GM12878 (cell line): ENCODE data around the gene NINJ1. TPM values are rescaled to one million over a fixed set of nuclear protein-coding genes. Genes with fewer than 3 reads are reported as not detected.

ENCODE experiments used
- BACH1 ChIP-seq: fragments of 450-650 bp; IDR thresholded peaks from 2 replicates; pipeline ENCODE4 v1.6.1; 2017; ENCODE audit warnings: mild to moderate bottlenecking, borderline replicate concordance
- CBFB ChIP-seq: IDR thresholded peaks from 2 replicates; pipeline ENCODE4 v1.6.1; 2016; ENCODE audit warnings: antibody characterized with exemption, low read depth
- CREM ChIP-seq: IDR thresholded peaks from 2 replicates; pipeline ENCODE4 v1.6.1; 2014; ENCODE audit warnings: antibody characterized with exemption, low read depth
- DPF2 ChIP-seq: fragments of 450-650 bp; IDR thresholded peaks from 2 replicates; pipeline ENCODE4 v1.6.1; 2017; ENCODE audit warnings: mild to moderate bottlenecking
- FOS ChIP-seq: IDR thresholded peaks from 3 replicates; pipeline ENCODE4 v1.6.1; 2011; ENCODE audit warnings: borderline replicate concordance; ENCODE audit not compliant: insufficient read length; ENCODE audit errors: extremely low read depth
- HDAC2 ChIP-seq: fragments of 200-600 bp; sonication (generic); IDR thresholded peaks from 2 replicates; pipeline ENCODE4 v1.6.1; 2017
- KLF5 ChIP-seq: fragments of 450-650 bp; IDR thresholded peaks from 2 replicates; pipeline ENCODE4 v1.6.1; 2014; ENCODE audit warnings: mild to moderate bottlenecking; ENCODE audit not compliant: partially characterized antibody
- LARP7 ChIP-seq: fragments of 450-650 bp; IDR thresholded peaks from 2 replicates; pipeline ENCODE4 v1.6.1; 2017; ENCODE audit warnings: mild to moderate bottlenecking
- MXI1 ChIP-seq: fragments of 150-350 bp; IDR thresholded peaks from 2 replicates; pipeline ENCODE4 v1.6.1; 2011; ENCODE audit warnings: low read depth, mild to moderate bottlenecking, inconsistent platforms, low read length, improper control_type of control experiment
- NRF1 ChIP-seq: conservative IDR thresholded peaks from 2 replicates; pipeline ENCODE4 v1.6.1; 2011; ENCODE audit warnings: mild to moderate bottlenecking, low read depth, low read length, improper control_type of control experiment
- POLR2AphosphoS5 ChIP-seq: IDR thresholded peaks from 2 replicates; pipeline ENCODE4 v1.6.1; 2011; ENCODE audit warnings: mild to moderate bottlenecking, low read length, inconsistent platforms
- RFX5 ChIP-seq: IDR thresholded peaks from 2 replicates; pipeline ENCODE4 v1.6.1; 2011; ENCODE audit warnings: low read depth, low read length, improper control_type of control experiment
- SUZ12 ChIP-seq: fragments of 200-600 bp; sonication (generic); IDR thresholded peaks from one replicate; pipeline ENCODE4 v1.6.1; 2018; ENCODE audit warnings: antibody characterized with exemption, mild to moderate bottlenecking; ENCODE audit not compliant: unreplicated experiment
- TBL1XR1 ChIP-seq: IDR thresholded peaks from 2 replicates; pipeline ENCODE4 v1.6.1; 2012; ENCODE audit warnings: low read depth, low read length, improper control_type of control experiment
- TCF12 ChIP-seq: IDR thresholded peaks from 2 replicates; pipeline ENCODE4 v1.6.1; 2011; ENCODE audit warnings: low read depth, mild to moderate bottlenecking, low read length
- polyA plus RNA-seq, 11 experiments: library from polyadenylated mRNA; depleted of rRNA in 4 of 11; unstranded in 6 of 11; stranded (reverse) in 5 of 11; fragments of >200 nt; fragmentation: Nextera tagmentation in 4 of 11; fragmentation: Illumina TruSeq in 1 of 11; extraction: Ambion mirVana in 4 of 11; extraction: Trizol in 1 of 11; gene quantifications; 1 replicate in 1 of 11; 2 replicates in 10 of 11; pipeline versions ENCODE4 v1.2.1 to v1.2.3, GENCODE V29; 2011 to 2016; ENCODE audit warnings: inconsistent platforms in 2 of 11, missing spikeins in 2 of 11, low read depth in 1 of 11
- total RNA-seq, 4 experiments: library from RNA; depleted of rRNA in 3 of 4; stranded (reverse); fragments of >200 nt in 3 of 4; fragmentation: Illumina TruSeq in 1 of 4; extraction: Trizol in 1 of 4; gene quantifications; 2 replicates each; pipeline versions ENCODE4 v1.2.1 to v1.2.3, GENCODE V29; 2013 to 2021
- TF ChIP-seq, protein P1 (sequence below): IDR thresholded peaks from 2 replicates; pipeline ENCODE4 v1.6.1; 2012; ENCODE audit warnings: low read depth, low read length, improper control_type of control experiment
- TF ChIP-seq, protein P2 (sequence below): fragments of 450-650 bp; IDR thresholded peaks from 2 replicates; pipeline ENCODE4 v1.6.1; 2016; ENCODE audit warnings: mild to moderate bottlenecking

The NINJ1 gene
- total and polyA plus RNA-seq, 10 of the 15 experiments (the other 5 are each of a cell fraction or from before 2014, with no cell fraction given): 0.64 to 33.5 (median 17.1) TPM

DNA sequence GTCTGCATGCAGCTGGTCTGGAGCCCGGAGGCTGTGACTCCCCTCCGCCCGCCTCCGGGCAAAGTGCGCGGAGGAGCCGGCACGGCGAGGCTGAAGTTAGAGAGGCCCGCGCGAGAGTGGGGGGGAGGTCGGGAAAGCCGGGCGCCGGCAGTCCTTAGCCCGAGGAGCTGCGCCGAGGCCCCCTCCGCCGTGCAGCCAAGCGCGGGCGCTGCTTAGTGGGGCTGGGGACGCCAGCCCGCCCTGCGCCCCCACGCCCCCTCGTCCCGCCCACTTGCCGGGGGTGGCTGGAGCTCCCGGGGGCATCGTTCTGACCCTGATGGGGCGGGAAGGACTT, 403 bp downstream of the NINJ1 start (continued):
- TF ChIP-seq, protein P1, sequence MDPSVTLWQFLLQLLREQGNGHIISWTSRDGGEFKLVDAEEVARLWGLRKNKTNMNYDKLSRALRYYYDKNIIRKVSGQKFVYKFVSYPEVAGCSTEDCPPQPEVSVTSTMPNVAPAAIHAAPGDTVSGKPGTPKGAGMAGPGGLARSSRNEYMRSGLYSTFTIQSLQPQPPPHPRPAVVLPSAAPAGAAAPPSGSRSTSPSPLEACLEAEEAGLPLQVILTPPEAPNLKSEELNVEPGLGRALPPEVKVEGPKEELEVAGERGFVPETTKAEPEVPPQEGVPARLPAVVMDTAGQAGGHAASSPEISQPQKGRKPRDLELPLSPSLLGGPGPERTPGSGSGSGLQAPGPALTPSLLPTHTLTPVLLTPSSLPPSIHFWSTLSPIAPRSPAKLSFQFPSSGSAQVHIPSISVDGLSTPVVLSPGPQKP: no peak
- TF ChIP-seq SUZ12: no peak
- TF ChIP-seq MXI1: no peak
- no peak for TF ChIP-seq RFX5
- no peak for TF ChIP-seq KLF5
- TF ChIP-seq HDAC2: no peak
- TF ChIP-seq CBFB: 0 out of 2 replicates have a peak, but pooled peaks have one; percentile 12
- peak; percentile 43; the same call in 1 of the 2 replicates for TF ChIP-seq BACH1
- TF ChIP-seq TCF12: peak; percentile 90; the same call in 1 of the 2 replicates
- TF ChIP-seq TBL1XR1: no peak
- TF ChIP-seq, protein P2, sequence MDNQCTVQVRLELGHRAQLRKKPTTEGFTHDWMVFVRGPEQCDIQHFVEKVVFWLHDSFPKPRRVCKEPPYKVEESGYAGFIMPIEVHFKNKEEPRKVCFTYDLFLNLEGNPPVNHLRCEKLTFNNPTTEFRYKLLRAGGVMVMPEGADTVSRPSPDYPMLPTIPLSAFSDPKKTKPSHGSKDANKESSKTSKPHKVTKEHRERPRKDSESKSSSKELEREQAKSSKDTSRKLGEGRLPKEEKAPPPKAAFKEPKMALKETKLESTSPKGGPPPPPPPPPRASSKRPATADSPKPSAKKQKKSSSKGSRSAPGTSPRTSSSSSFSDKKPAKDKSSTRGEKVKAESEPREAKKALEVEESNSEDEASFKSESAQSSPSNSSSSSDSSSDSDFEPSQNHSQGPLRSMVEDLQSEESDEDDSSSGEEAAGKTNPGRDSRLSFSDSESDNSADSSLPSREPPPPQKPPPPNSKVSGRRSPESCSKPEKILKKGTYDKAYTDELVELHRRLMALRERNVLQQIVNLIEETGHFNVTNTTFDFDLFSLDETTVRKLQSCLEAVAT: no peak
- peak; percentile 78; the same call in 1 of the 2 replicates for TF ChIP-seq LARP7
- peak; percentile 48; the same call in 1 of the 2 replicates for TF ChIP-seq POLR2AphosphoS5
- no peak for TF ChIP-seq CREM
- no peak for TF ChIP-seq FOS
- no peak for TF ChIP-seq NRF1
- peak; percentile 84 for TF ChIP-seq DPF2
